Measurements from ENCODE around the gene ELP2. TPM values are rescaled to one million over a fixed set of nuclear protein-coding genes. Genes with fewer than 3 reads are reported as not detected.

Gene ELP2
- total RNA-seq, 1 experiment from 2014 or later, result 137 TPM

- Histone ChIP-seq H2BK15ac (ENCODE audit: low read depth, low read length) (no peak overlapping the region), H2BK12ac (ENCODE audit: insufficient read length, low read depth, low read length) (no peak overlapping the region), H3K23ac (ENCODE audit: insufficient read length, low read depth, low read length) (no peak overlapping the region), H3K18ac (ENCODE audit: insufficient read length, low read depth, low read length) (no peak overlapping the region), H3K9me3 (ENCODE audit: control insufficient read depth, low read depth, low read length) (peaks cover 11% of the 10 kb centered on the region), H3K79me2 (ENCODE audit: insufficient read depth, low read length) (no peaks in the 10 kb centered on the region), H2BK120ac (ENCODE audit: low read depth, low read length, poor library complexity, severe bottlenecking) (no peak overlapping the region), H3K79me1 (ENCODE audit: insufficient read depth, low read depth, low read length, poor library complexity, severe bottlenecking) (no peaks in the 10 kb centered on the region), H2BK20ac (ENCODE audit: low read depth, low read length, poor library complexity, severe bottlenecking) (no peak overlapping the region), H3K23me2 (ENCODE audit: insufficient read length, low read depth, low read length, poor library complexity, severe bottlenecking) (no peaks in the 10 kb centered on the region), H3K4me1 (ENCODE audit: insufficient read depth, low read length) (no peaks in the 10 kb centered on the region), H4K8ac (replicated peaks; ENCODE audit: insufficient read length, low read depth, low read length) (no peak overlapping the region), H3K56ac (ENCODE audit: insufficient read length, low read depth, low read length) (no peak overlapping the region), H3K27ac (ENCODE audit: insufficient read length, low read depth, low read length) (no peak overlapping the region), H3K4me2 (ENCODE audit: insufficient read depth, insufficient read length, low read length) (no peak overlapping the region), H2AFZ (ENCODE audit: low read length) (no peak overlapping the region), H2BK5ac (ENCODE audit: insufficient read length, low read length) (no peak overlapping the region), H3K14ac (ENCODE audit: insufficient read depth, low read length) (no peak overlapping the region), H4K5ac (ENCODE audit: insufficient read length, low read depth, low read length) (no peak overlapping the region), H4K91ac (ENCODE audit: insufficient read length, low read depth, low read length) (no peak overlapping the region), H3K9ac (ENCODE audit: extremely low read depth, insufficient read length, low read length) (no peak overlapping the region), H3T11ph (ENCODE audit: low read length) (no peak overlapping the region), H3K27me3 (ENCODE audit: insufficient read depth, low read length) (no peaks in the 10 kb centered on the region), H3K4ac (ENCODE audit: low read depth, low read length) (no peak overlapping the region), H2AK5ac (ENCODE audit: insufficient read length, low read length) (no peak overlapping the region), H4K20me1 (ENCODE audit: control insufficient read depth, insufficient read depth, insufficient read length) (no peaks in the 10 kb centered on the region)
- Mint-ChIP-seq H3K36me3 (ENCODE audit: insufficient read depth in 1 of 3, low read depth in 3 of 3) (peaks cover 0 to 15% (median 11%) of the 10 kb centered on the region in 3 experiments; a peak in 5 of 7 replicates), H3K27me3 (ENCODE audit: low read depth) (no peaks in the 10 kb centered on the region), H3K9me3 (peaks cover 18 to 21% of the 10 kb centered on the region in 2 experiments), H3K27ac (no peak overlapping the region), H3K4me1 (no peaks in the 10 kb centered on the region), H3K4me3 (no peak overlapping the region)
- DNase-seq, result no peak
- TF ChIP-seq CTCF (conservative IDR thresholded peaks at IDR 0.05), result no peak
Observed at GRCh38 chr18:36099311-36099710, 30.4 kb upstream of the ELP2 start.
